Coronary artery (tissue), 2 donors: ENCODE results near the gene PTGR2.

Experiments used
- DNase-seq: peaks from one replicate; pipeline ENCODE4 v3.0.0-alpha.2; 2017; ENCODE audit warnings: low spot score
- H3K27ac ChIP-seq, 2 donors: fragments of 200-600 bp; sonication (generic); one replicate each; pipeline ENCODE4 v1.5.1; 2016 to 2019
- H3K4me3 ChIP-seq: fragments of 200-600 bp; sonication (generic); 2 replicates; pipeline ENCODE4 v1.5.1; 2016; ENCODE audit warnings: mild to moderate bottlenecking, moderate library complexity
- CTCF ChIP-seq: fragments of 200-600 bp; sonication (generic); IDR thresholded peaks from one replicate; pipeline ENCODE4 v1.5.1; 2019; ENCODE audit warnings: antibody characterized with exemption

Gene PTGR2

DNA sequence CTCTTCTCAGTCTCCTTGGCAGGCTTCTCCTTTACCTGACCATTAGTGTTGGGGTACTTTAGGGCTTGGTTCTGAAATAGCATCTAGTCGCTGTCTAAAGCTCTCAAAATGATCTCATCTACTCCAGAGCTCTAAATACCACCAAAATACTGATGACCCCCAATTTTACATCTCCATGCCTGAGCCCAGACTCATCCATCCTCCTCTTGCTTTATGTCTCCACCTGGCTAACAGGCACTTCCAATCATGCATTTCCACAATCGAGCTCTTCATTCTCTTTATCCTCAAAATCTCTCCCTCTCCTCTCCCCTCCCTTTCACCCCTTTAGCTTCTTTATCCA lies 40.5 kb upstream of the PTGR2 start:
- H3K4me3 ChIP-seq = no peak overlapping the region
- DNase-seq = no peak
- TF ChIP-seq CTCF = no peak
- H3K27ac ChIP-seq = no peak overlapping the region

DNA sequence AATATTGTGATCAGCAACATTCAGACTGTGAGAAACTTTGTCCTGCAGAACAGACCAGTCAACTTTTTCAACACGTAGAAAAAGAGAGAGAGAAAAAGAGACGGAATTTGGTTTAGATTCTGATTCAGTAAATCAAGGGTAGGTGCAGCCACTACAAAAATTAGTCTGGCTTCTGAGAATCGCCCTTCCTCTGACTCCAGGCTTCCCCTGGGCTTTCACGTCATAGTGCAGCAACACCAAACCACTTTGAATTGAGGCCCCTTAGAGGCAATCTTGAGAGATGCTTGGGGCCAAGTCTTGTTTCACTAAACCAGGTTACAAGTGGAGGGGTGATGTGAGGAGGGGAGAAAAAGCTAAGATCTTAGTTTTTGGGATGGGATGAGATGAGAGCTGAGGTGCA lies 37.5 kb upstream of the PTGR2 start:
- TF ChIP-seq CTCF = no peak
- Histone ChIP-seq H3K27ac (no peak overlapping the region), H3K4me3 (no peak overlapping the region)
- DNase-seq = no peak

- Histone ChIP-seq H3K27ac (no peak overlapping the region), H3K4me3 (no peak overlapping the region)
- no peak for TF ChIP-seq CTCF
- no peak for DNase-seq
These were observed 35.8 kb upstream of the PTGR2 start for GRCh38 chr14:73815849-73816248.

DNA sequence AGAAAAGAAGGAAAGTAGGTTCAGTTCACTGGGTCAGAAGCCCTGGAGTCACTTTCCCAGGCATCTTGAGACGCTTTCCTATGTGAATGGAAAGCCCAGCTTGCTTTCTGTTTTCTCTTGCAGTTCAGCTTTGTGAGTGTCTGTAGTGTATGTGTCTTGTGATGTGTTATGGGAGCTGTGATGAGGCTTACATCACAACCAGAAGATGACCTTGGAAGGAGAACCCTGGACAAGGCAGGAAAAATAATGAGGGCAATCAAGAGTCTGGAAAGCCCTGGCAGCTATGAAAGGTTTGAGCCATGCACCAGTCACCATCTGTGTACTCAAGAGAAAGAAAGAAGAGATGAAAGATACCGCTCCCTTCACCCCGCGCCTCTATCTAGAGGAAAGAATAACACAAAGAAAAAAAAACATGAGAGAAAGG lies 35.2 kb upstream of the PTGR2 start:
- no peak overlapping the region for H3K27ac ChIP-seq
- no peak for DNase-seq
- no peak overlapping the region for H3K4me3 ChIP-seq
- no peak for TF ChIP-seq CTCF

DNA sequence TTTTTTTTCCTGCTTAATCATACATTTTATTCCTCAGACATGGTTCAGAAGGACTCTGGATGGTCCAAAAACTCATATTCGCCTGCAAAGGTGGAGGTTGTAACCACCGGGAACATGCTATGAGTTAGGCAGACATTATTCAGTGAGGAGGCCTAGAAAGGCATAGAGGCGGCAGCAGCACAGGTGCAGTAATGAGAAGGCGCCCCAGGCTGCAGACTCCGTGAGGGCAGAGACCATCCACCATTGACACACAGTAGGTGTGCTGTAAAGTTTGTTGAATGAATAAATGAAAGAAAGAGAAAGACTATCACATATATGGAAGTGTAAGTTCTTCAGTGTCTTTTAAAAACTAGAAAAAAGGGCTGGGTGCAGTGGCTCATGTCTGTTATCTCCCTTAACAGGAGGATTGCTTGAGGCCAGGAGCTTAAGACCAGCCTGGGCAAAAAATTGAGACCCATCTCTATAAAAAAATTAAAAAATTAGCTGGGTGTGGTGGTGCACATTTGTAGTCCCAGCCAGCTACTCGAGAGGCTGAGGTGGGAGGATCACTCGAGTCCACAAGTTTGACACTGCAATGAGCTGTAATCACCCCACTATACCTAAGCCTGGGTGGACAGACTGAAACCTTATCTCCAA lies 34.5 kb upstream of the PTGR2 start:
- DNase-seq = no peak
- no peak overlapping the region for H3K4me3 ChIP-seq
- TF ChIP-seq CTCF = no peak
- H3K27ac ChIP-seq = no peak overlapping the region

DNA sequence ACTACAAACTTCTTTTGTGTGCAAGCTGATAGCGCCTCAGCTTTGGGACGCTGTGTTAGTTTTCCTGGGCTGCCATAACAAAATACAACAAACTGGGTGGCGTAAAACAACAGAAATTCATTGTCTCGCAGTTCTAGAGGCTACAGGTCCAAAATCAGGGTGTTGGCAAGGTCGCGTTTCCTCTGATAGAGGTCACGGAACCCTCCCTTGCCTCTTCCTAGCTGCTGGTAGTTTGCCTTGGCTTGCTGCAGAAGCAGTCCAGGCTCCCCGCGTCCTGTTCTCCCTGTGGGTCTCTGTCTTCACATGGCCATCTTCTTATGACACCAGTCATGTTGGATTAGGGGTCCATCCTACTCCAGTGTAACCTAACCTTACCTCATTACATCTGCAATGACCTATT lies 32.8 kb upstream of the PTGR2 start:
- H3K4me3 ChIP-seq = no peak overlapping the region
- no peak for TF ChIP-seq CTCF
- no peak overlapping the region for H3K27ac ChIP-seq
- DNase-seq = no peak

DNA sequence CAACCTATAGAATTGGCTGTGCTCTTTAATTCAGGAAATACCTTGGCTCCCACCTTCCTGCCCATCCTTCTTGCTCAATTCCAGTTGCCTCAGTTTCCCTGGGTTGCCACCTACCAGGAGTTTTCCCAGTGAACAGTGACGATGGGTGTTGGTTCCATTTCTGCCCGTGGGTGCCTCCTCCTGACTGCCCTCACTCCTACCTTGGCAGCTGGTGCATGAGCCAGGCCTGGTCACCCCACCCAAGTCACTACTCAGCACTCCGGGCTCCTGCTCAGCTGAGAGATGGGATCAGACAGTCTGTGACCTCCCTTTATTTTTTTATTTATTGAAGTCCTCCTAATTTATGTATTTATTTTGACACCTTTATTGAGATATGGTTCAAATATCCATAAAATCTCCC lies 31.0 kb upstream of the PTGR2 start:
- Histone ChIP-seq H3K27ac (no peak overlapping the region), H3K4me3 (no peak overlapping the region)
- no peak for TF ChIP-seq CTCF
- no peak for DNase-seq
